HepG2 (cell line): ENCODE data around the gene ZNF764. TPM values are rescaled to one million over a fixed set of nuclear protein-coding genes. Genes with fewer than 3 reads are reported as not detected.

Experiments used
- ESRRA ChIP-seq: sonication (generic); formaldehyde crosslinking; IDR thresholded peaks from 2 replicates; pipeline ENCODE4 v1.5.1; 2020; ENCODE audit warnings: mild to moderate bottlenecking, low read depth, missing genetic modification reagents
- ETV5 ChIP-seq: IDR thresholded peaks from 2 replicates; pipeline ENCODE4 v1.6.1; 2018; ENCODE audit warnings: missing biosample characterization, missing genetic modification reagents, inconsistent platforms, borderline replicate concordance
- HMGA1 ChIP-seq: sonication (generic); formaldehyde crosslinking; conservative IDR thresholded peaks from 2 replicates; pipeline ENCODE4 v1.4.0; 2020; ENCODE audit warnings: missing genetic modification reagents
- IRF2 ChIP-seq: IDR thresholded peaks from 2 replicates; pipeline ENCODE4 v1.6.1; 2018; ENCODE audit warnings: missing genetic modification reagents, missing compliant biosample characterization
- KDM3A ChIP-seq: IDR thresholded peaks from 2 replicates; pipeline ENCODE4 v1.6.1; 2018; ENCODE audit warnings: low read depth, missing compliant biosample characterization
- MAFG ChIP-seq: sonication (generic); formaldehyde crosslinking; IDR thresholded peaks from 2 replicates; pipeline ENCODE4 v1.5.1; 2020; ENCODE audit warnings: mild to moderate bottlenecking, missing genetic modification reagents
- MAZ ChIP-seq, 2 experiments: sonication (generic) in 1 of 2; formaldehyde crosslinking in 1 of 2; IDR thresholded peaks; 2 replicates each; pipeline versions ENCODE4 v1.5.0 to v1.6.1; 2012 to 2020; ENCODE audit warnings: low read depth in 2 of 2, mild to moderate bottlenecking in 2 of 2, borderline replicate concordance in 1 of 2, improper control_type of control experiment in 1 of 2, low read length in 1 of 2, missing genetic modification reagents in 1 of 2, moderate library complexity in 1 of 2
- MED8 ChIP-seq: sonication (generic); formaldehyde crosslinking; IDR thresholded peaks from 2 replicates; pipeline ENCODE4 v1.8.1; 2023; ENCODE audit warnings: mild to moderate bottlenecking, missing genetic modification reagents; ENCODE audit not compliant: insufficient replicate concordance
- NFYB ChIP-seq: sonication (generic); formaldehyde crosslinking; IDR thresholded peaks from 2 replicates; pipeline ENCODE4 v1.4.0; 2020; ENCODE audit warnings: missing genetic modification reagents
- POLR2AphosphoS5 ChIP-seq: IDR thresholded peaks from 2 replicates; pipeline ENCODE4 v1.6.1; 2012; ENCODE audit warnings: low read depth, low read length
- RFX1 ChIP-seq: fragments of 450-650 bp; IDR thresholded peaks from 2 replicates; pipeline ENCODE4 v1.6.1; 2017
- SMYD3 ChIP-seq: sonication (generic); formaldehyde crosslinking; IDR thresholded peaks from 2 replicates; pipeline ENCODE4 v1.8.1; 2023; ENCODE audit warnings: mild to moderate bottlenecking, missing genetic modification reagents
- SRY ChIP-seq: sonication (generic); formaldehyde crosslinking; IDR thresholded peaks from 2 replicates; pipeline ENCODE4 v1.8.0; 2022; ENCODE audit warnings: mild to moderate bottlenecking, missing genetic modification reagents
- ZNF616 ChIP-seq: sonication (generic); formaldehyde crosslinking; IDR thresholded peaks from 2 replicates; pipeline ENCODE4 v1.5.0; 2020; ENCODE audit warnings: low read depth, mild to moderate bottlenecking, missing genetic modification reagents
- ZNF792 ChIP-seq: IDR thresholded peaks from 2 replicates; pipeline ENCODE4 v1.6.1; 2016
- ZNF891 ChIP-seq: sonication (generic); formaldehyde crosslinking; IDR thresholded peaks from 2 replicates; pipeline ENCODE4 v1.5.0; 2020; ENCODE audit warnings: mild to moderate bottlenecking, missing genetic modification reagents
- ZSCAN20 ChIP-seq: sonication (generic); formaldehyde crosslinking; IDR thresholded peaks from 2 replicates; pipeline ENCODE4 v1.4.0; 2020; ENCODE audit warnings: missing genetic modification reagents, mild to moderate bottlenecking, borderline replicate concordance
- polyA plus RNA-seq, 8 experiments: library from polyadenylated mRNA; depleted of rRNA in 3 of 8; stranded (reverse) in 7 of 8; unstranded in 1 of 8; fragments of >200 nt; fragmentation: Illumina TruSeq in 4 of 8; extraction: Trizol in 4 of 8; gene quantifications; 2 replicates each; pipeline versions ENCODE4 v1.2.1 to v1.2.3, GENCODE V29; 2011 to 2016; ENCODE audit warnings: low read depth in 4 of 8, missing spikeins in 1 of 8, mixed read lengths in 1 of 8; ENCODE audit not compliant: insufficient read depth in 1 of 8
- total RNA-seq, 5 experiments: library from RNA; depleted of rRNA; stranded (reverse); fragments of >200 nt; fragmentation: Illumina TruSeq; extraction: Trizol; gene quantifications; 2 replicates each; pipeline ENCODE4 v1.2.3, GENCODE V29; 2016; ENCODE audit warnings: low read depth in 1 of 5
- TF ChIP-seq, protein P1 (sequence below), 2 experiments: IDR thresholded peaks; 2 replicates each; pipeline ENCODE4 v1.6.1; 2011 to 2012; ENCODE audit warnings: low read length in 2 of 2, borderline replicate concordance in 1 of 2, low read depth in 1 of 2, mild to moderate bottlenecking in 1 of 2, moderate library complexity in 1 of 2
- TF ChIP-seq, protein P2 (sequence below): sonication (generic); formaldehyde crosslinking; IDR thresholded peaks from 2 replicates; pipeline ENCODE4 v1.5.0; 2020; ENCODE audit warnings: missing genetic modification reagents
- TF ChIP-seq, protein P3 (sequence below): sonication (generic); formaldehyde crosslinking; IDR thresholded peaks from 2 replicates; pipeline ENCODE4 v1.5.0; 2020; ENCODE audit warnings: missing genetic modification reagents
- TF ChIP-seq, protein P4 (sequence below): sonication (generic); formaldehyde crosslinking; IDR thresholded peaks from 2 replicates; pipeline ENCODE4 v1.4.0; 2020; ENCODE audit warnings: mild to moderate bottlenecking, missing genetic modification reagents
- TF ChIP-seq, protein P5 (sequence below): sonication (generic); formaldehyde crosslinking; IDR thresholded peaks from 2 replicates; pipeline ENCODE4 v1.8.0; 2022; ENCODE audit warnings: mild to moderate bottlenecking, missing genetic modification reagents, moderate library complexity
- TF ChIP-seq, protein P6 (sequence below): sonication (generic); formaldehyde crosslinking; IDR thresholded peaks from 2 replicates; pipeline ENCODE4 v1.4.0; 2020; ENCODE audit warnings: mild to moderate bottlenecking, missing genetic modification reagents

The ZNF764 gene
- total and polyA plus RNA-seq, 2 of the 13 experiments (the other 11 are each of a cell fraction or from before 2014, with no cell fraction given): 4.1 to 9.1 TPM

DNA sequence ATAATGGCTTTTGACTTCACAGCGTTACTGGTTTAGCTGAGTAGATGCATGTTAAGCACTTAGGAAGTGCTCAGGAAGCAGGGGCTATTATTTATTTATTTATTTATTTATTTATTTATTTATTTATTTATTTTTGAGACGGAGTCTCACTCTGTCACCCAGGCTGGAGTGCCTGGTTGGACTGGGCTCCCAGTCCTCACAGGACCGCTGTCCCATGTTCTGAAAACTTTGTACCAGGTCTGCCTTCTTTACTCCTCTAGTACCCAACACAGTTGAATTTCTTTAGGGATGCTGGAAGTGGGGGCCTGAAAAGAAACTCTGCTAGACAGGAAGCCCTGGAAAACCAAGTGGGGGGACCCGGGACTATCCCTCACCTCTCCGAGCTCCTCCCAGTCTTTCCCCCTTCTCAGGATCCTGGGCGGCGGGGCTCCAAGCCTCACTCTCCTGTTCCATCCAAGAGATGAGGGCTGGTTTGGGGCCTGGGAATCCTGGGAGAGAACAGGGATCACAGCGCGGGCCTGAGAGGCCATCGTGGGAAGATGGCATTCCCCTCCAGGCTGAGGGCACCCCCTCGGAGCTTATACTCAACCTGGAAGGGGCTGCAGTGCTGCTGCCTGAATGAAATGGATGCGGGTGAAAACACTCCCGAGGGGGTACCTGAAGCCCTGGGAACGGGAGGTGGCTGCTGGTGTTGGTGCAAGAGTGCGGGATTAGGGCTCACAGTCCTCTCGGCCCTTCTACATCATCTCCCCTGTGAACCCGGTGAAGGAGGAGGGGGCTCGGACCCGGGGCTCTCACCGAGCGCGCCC lies 12.7 kb upstream of the ZNF764 start (continued):
- no peak; the same call in 1 of the 2 replicates for TF ChIP-seq KDM3A (CRISPR knock-in tag)
- no peak for TF ChIP-seq ETV5 (CRISPR knock-in tag)
- TF ChIP-seq NFYB (CRISPR knock-in tag): no peak
- TF ChIP-seq MED8 (CRISPR knock-in tag): no peak
- no peak for TF ChIP-seq MAFG (CRISPR knock-in tag)
- TF ChIP-seq, protein P1, sequence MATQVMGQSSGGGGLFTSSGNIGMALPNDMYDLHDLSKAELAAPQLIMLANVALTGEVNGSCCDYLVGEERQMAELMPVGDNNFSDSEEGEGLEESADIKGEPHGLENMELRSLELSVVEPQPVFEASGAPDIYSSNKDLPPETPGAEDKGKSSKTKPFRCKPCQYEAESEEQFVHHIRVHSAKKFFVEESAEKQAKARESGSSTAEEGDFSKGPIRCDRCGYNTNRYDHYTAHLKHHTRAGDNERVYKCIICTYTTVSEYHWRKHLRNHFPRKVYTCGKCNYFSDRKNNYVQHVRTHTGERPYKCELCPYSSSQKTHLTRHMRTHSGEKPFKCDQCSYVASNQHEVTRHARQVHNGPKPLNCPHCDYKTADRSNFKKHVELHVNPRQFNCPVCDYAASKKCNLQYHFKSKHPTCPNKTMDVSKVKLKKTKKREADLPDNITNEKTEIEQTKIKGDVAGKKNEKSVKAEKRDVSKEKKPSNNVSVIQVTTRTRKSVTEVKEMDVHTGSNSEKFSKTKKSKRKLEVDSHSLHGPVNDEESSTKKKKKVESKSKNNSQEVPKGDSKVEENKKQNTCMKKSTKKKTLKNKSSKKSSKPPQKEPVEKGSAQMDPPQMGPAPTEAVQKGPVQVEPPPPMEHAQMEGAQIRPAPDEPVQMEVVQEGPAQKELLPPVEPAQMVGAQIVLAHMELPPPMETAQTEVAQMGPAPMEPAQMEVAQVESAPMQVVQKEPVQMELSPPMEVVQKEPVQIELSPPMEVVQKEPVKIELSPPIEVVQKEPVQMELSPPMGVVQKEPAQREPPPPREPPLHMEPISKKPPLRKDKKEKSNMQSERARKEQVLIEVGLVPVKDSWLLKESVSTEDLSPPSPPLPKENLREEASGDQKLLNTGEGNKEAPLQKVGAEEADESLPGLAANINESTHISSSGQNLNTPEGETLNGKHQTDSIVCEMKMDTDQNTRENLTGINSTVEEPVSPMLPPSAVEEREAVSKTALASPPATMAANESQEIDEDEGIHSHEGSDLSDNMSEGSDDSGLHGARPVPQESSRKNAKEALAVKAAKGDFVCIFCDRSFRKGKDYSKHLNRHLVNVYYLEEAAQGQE (IDR thresholded peaks at IDR 0.05; ENCODE audit: borderline replicate concordance in 1 of 2, low read depth in 1 of 2, low read length in 2 of 2): peak; percentile 28 to 87
- TF ChIP-seq, protein P2, sequence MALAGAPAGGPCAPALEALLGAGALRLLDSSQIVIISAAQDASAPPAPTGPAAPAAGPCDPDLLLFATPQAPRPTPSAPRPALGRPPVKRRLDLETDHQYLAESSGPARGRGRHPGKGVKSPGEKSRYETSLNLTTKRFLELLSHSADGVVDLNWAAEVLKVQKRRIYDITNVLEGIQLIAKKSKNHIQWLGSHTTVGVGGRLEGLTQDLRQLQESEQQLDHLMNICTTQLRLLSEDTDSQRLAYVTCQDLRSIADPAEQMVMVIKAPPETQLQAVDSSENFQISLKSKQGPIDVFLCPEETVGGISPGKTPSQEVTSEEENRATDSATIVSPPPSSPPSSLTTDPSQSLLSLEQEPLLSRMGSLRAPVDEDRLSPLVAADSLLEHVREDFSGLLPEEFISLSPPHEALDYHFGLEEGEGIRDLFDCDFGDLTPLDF (CRISPR knock-in tag): peak; percentile 12; the same call in 1 of the 2 replicates
- TF ChIP-seq SMYD3 (CRISPR knock-in tag): no peak
- TF ChIP-seq MAZ (IDR thresholded peaks at IDR 0.05; ENCODE audit: borderline replicate concordance, low read depth, low read length): no peak
- TF ChIP-seq MAZ (CRISPR knock-in tag; IDR thresholded peaks at IDR 0.05; ENCODE audit: low read depth): no peak
- TF ChIP-seq, protein P3, sequence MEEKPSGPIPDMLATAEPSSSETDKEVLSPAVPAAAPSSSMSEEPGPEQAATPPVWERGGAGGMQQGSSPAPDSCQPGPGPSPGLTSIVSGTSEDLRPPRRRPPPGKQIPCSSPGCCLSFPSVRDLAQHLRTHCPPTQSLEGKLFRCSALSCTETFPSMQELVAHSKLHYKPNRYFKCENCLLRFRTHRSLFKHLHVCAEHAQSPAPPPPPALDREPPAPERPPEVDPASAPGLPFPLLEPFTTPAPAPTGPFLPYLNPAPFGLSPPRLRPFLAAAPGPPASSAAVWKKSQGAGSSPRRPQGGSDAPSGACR: no peak
- TF ChIP-seq ZSCAN20 (CRISPR knock-in tag): no peak
- TF ChIP-seq RFX1: no peak
- TF ChIP-seq SRY (CRISPR knock-in tag): 0 out of 2 replicates have a peak, but pooled peaks have one; percentile 76
- TF ChIP-seq, protein P4, sequence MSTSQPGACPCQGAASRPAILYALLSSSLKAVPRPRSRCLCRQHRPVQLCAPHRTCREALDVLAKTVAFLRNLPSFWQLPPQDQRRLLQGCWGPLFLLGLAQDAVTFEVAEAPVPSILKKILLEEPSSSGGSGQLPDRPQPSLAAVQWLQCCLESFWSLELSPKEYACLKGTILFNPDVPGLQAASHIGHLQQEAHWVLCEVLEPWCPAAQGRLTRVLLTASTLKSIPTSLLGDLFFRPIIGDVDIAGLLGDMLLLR (CRISPR knock-in tag): peak; percentile 34; the same call in 1 of the 2 replicates
- TF ChIP-seq ZNF616 (CRISPR knock-in tag): no peak
- TF ChIP-seq POLR2AphosphoS5: peak; percentile 8; the same call in 1 of the 2 replicates
- TF ChIP-seq, protein P5, sequence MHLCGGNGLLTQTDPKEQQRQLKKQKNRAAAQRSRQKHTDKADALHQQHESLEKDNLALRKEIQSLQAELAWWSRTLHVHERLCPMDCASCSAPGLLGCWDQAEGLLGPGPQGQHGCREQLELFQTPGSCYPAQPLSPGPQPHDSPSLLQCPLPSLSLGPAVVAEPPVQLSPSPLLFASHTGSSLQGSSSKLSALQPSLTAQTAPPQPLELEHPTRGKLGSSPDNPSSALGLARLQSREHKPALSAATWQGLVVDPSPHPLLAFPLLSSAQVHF (CRISPR knock-in tag): no peak; the same call in 1 of the 2 replicates
- no peak for TF ChIP-seq IRF2 (CRISPR knock-in tag)
- TF ChIP-seq, protein P6, sequence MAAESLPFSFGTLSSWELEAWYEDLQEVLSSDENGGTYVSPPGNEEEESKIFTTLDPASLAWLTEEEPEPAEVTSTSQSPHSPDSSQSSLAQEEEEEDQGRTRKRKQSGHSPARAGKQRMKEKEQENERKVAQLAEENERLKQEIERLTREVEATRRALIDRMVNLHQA (CRISPR knock-in tag): no peak
- TF ChIP-seq HMGA1 (CRISPR knock-in tag): no peak
- no peak for TF ChIP-seq ESRRA
- no peak for TF ChIP-seq ZNF792
- no peak for TF ChIP-seq ZNF891 (CRISPR knock-in tag)
